Astrocyte (in vitro differentiated cells and primary cell): ENCODE data around the gene CBLC.

Experiments used
- EZH2 ChIP-seq: IDR thresholded peaks from 2 replicates; pipeline ENCODE4 v1.6.1; 2012; ENCODE audit warnings: mild to moderate bottlenecking, low read length, inconsistent platforms; ENCODE audit not compliant: insufficient read depth
- TF ChIP-seq, protein P1 (sequence below): IDR thresholded peaks from 2 replicates; pipeline ENCODE4 v1.5.1; 2011; ENCODE audit warnings: low read depth, mild to moderate bottlenecking, inconsistent platforms, low read length, moderate library complexity; ENCODE audit not compliant: insufficient read depth

DNA sequence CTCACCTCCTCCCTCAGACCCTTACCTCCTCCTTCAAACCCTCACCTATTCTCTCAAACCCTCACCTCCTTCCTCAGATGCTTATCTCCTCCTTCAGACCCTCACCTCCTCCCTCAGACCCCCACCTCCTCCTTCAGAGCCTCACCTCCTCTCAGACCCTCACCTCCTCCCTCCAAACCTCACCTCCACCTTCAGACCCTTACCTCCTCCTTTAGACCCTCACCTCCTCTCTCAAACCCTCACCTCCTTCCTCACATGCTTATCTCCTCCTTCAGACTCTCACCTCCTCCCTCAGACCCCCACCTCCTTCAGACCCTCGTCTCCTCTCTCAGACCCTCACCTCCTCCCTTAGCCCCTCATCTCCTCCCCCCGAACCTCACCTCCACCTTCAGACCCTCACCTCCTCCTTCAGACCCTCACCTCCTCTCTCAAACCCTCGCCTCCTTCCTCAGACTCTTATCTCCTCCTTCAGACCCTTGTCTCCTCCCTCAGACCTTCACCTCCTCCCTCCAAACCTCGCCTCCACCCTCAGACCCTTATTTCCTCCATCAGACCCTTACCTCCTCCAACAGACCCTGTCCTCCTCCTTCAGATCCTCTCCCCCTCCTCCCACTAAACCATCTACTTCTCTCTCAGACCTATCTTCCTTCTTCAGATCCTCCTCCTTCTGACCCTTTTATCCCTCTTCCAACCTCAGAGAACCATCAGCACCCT, 31.6 kb upstream of the CBLC start:
- TF ChIP-seq, protein P1, sequence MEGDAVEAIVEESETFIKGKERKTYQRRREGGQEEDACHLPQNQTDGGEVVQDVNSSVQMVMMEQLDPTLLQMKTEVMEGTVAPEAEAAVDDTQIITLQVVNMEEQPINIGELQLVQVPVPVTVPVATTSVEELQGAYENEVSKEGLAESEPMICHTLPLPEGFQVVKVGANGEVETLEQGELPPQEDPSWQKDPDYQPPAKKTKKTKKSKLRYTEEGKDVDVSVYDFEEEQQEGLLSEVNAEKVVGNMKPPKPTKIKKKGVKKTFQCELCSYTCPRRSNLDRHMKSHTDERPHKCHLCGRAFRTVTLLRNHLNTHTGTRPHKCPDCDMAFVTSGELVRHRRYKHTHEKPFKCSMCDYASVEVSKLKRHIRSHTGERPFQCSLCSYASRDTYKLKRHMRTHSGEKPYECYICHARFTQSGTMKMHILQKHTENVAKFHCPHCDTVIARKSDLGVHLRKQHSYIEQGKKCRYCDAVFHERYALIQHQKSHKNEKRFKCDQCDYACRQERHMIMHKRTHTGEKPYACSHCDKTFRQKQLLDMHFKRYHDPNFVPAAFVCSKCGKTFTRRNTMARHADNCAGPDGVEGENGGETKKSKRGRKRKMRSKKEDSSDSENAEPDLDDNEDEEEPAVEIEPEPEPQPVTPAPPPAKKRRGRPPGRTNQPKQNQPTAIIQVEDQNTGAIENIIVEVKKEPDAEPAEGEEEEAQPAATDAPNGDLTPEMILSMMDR = no peak
- TF ChIP-seq EZH2 = no peak
